H9 (cell line): ENCODE data around the gene RALGAPA2. TPM values are rescaled to one million over a fixed set of nuclear protein-coding genes. Genes with fewer than 3 reads are reported as not detected.

ENCODE experiments used
- DNase-seq: peaks from one replicate; pipeline ENCODE4 v3.0.0-alpha.2; 2017
- H2AFZ ChIP-seq: one replicate; pipeline ENCODE4 v1.6.1; 2013; ENCODE audit warnings: mild to moderate bottlenecking, low read length, control low read depth, moderate library complexity
- H2AK5ac ChIP-seq: 2 replicates; pipeline ENCODE4 v1.6.1; 2013; ENCODE audit warnings: low read length, control low read depth, mixed read lengths; ENCODE audit not compliant: insufficient read length
- H2BK120ac ChIP-seq: one replicate; pipeline ENCODE4 v1.6.1; 2013; ENCODE audit warnings: low read depth, mild to moderate bottlenecking, low read length, control low read depth, inconsistent platforms; ENCODE audit not compliant: poor library complexity, severe bottlenecking
- H2BK12ac ChIP-seq: 2 replicates; pipeline ENCODE4 v1.6.1; 2013; ENCODE audit warnings: low read length, control low read depth, mixed read lengths, low read depth; ENCODE audit not compliant: insufficient read length
- H2BK15ac ChIP-seq: 2 replicates; pipeline ENCODE4 v1.6.1; 2013; ENCODE audit warnings: low read depth, low read length, control low read depth
- H2BK20ac ChIP-seq: one replicate; pipeline ENCODE4 v1.6.1; 2013; ENCODE audit warnings: low read depth, mild to moderate bottlenecking, low read length, control low read depth, inconsistent platforms; ENCODE audit not compliant: poor library complexity, severe bottlenecking
- H2BK5ac ChIP-seq: 2 replicates; pipeline ENCODE4 v1.6.1; 2013; ENCODE audit warnings: low read length, control low read depth, mixed read lengths; ENCODE audit not compliant: insufficient read length
- H3K14ac ChIP-seq: 2 replicates; pipeline ENCODE4 v1.6.1; 2013; ENCODE audit warnings: low read length, control low read depth; ENCODE audit not compliant: insufficient read depth
- H3K18ac ChIP-seq: 2 replicates; pipeline ENCODE4 v1.6.1; 2013; ENCODE audit warnings: low read depth, mild to moderate bottlenecking, mixed read lengths, low read length, control low read depth; ENCODE audit not compliant: insufficient read length
- H3K23ac ChIP-seq: 2 replicates; pipeline ENCODE4 v1.6.1; 2013; ENCODE audit warnings: low read length, control low read depth, mixed read lengths, low read depth; ENCODE audit not compliant: insufficient read length
- H3K23me2 ChIP-seq: 2 replicates; pipeline ENCODE4 v1.6.1; 2013; ENCODE audit warnings: low read depth, mild to moderate bottlenecking, mixed read lengths, low read length, control low read depth; ENCODE audit not compliant: insufficient read length, poor library complexity, severe bottlenecking
- H3K27ac ChIP-seq: 2 replicates; pipeline ENCODE4 v1.5.1; 2013; ENCODE audit warnings: low read length, control low read depth, mixed read lengths, low read depth; ENCODE audit not compliant: insufficient read length
- H3K27me3 ChIP-seq: 2 replicates; pipeline ENCODE4 v1.6.1; 2013; ENCODE audit warnings: low read length, control low read depth, inconsistent platforms; ENCODE audit not compliant: insufficient read depth
- H3K4ac ChIP-seq: 2 replicates; pipeline ENCODE4 v1.6.1; 2013; ENCODE audit warnings: low read depth, mild to moderate bottlenecking, control low read depth, inconsistent platforms, low read length, moderate library complexity
- H3K4me1 ChIP-seq: 2 replicates; pipeline ENCODE4 v1.6.1; 2013; ENCODE audit warnings: low read length, control low read depth, inconsistent platforms; ENCODE audit not compliant: insufficient read depth
- H3K4me2 ChIP-seq: 2 replicates; pipeline ENCODE4 v1.6.1; 2013; ENCODE audit warnings: low read length, control low read depth, mixed read lengths; ENCODE audit not compliant: insufficient read length, insufficient read depth
- H3K56ac ChIP-seq: 2 replicates; pipeline ENCODE4 v1.6.1; 2013; ENCODE audit warnings: low read depth, mild to moderate bottlenecking, mixed read lengths, low read length, control low read depth; ENCODE audit not compliant: insufficient read length
- H3K79me1 ChIP-seq: 2 replicates; pipeline ENCODE4 v1.6.1; 2013; ENCODE audit warnings: low read depth, mild to moderate bottlenecking, moderate library complexity, low read length, control low read depth, inconsistent platforms; ENCODE audit not compliant: insufficient read depth, poor library complexity, severe bottlenecking
- H3K79me2 ChIP-seq: 2 replicates; pipeline ENCODE4 v1.6.1; 2013; ENCODE audit warnings: low read length, control low read depth, inconsistent platforms; ENCODE audit not compliant: insufficient read depth
- H3K9ac ChIP-seq: 2 replicates; pipeline ENCODE4 v1.6.1; 2013; ENCODE audit warnings: low read length, control low read depth, mixed read lengths; ENCODE audit not compliant: insufficient read length; ENCODE audit errors: extremely low read depth
- H3K9me3 ChIP-seq: one replicate; pipeline ENCODE4 v1.6.1; 2013; ENCODE audit warnings: low read depth, low read length, inconsistent platforms; ENCODE audit not compliant: control insufficient read depth
- H3T11ph ChIP-seq: one replicate; pipeline ENCODE4 v1.6.1; 2013; ENCODE audit warnings: mild to moderate bottlenecking, low read length, control low read depth, inconsistent platforms
- H4K20me1 ChIP-seq: one replicate; pipeline ENCODE4 v1.6.1; 2013; ENCODE audit not compliant: control insufficient read depth, insufficient read length, insufficient read depth
- H4K5ac ChIP-seq: 2 replicates; pipeline ENCODE4 v1.6.1; 2013; ENCODE audit warnings: low read depth, mild to moderate bottlenecking, mixed read lengths, low read length, control low read depth; ENCODE audit not compliant: insufficient read length
- H4K8ac ChIP-seq: replicated peaks from 2 replicates; pipeline ENCODE4 v1.6.1; 2013; ENCODE audit warnings: low read length, control low read depth, mixed read lengths, low read depth; ENCODE audit not compliant: insufficient read length
- H4K91ac ChIP-seq: 2 replicates; pipeline ENCODE4 v1.6.1; 2013; ENCODE audit warnings: low read depth, mild to moderate bottlenecking, moderate library complexity, mixed read lengths, low read length, control low read depth; ENCODE audit not compliant: insufficient read length
- H3K27ac Mint-ChIP-seq, 3 experiments: 2 replicates in 2 of 3; 3 replicates in 1 of 3; pipeline ENCODE4 v1.8.0; 2020 to 2021; ENCODE audit warnings: mixed read lengths in 3 of 3, mild to moderate bottlenecking in 1 of 3, moderate library complexity in 1 of 3
- H3K27me3 Mint-ChIP-seq: 2 replicates; pipeline ENCODE4 v1.8.0; 2021; ENCODE audit warnings: low read depth, mild to moderate bottlenecking, moderate library complexity, mixed read lengths
- H3K36me3 Mint-ChIP-seq, 3 experiments: 2 replicates in 2 of 3; 3 replicates in 1 of 3; pipeline ENCODE4 v1.8.0; 2020 to 2021; ENCODE audit warnings: low read depth in 3 of 3, mixed read lengths in 3 of 3; ENCODE audit not compliant: insufficient read depth in 1 of 3
- H3K4me1 Mint-ChIP-seq, 2 experiments: 2 replicates each; pipeline ENCODE4 v1.8.0; 2020; ENCODE audit warnings: mixed read lengths in 2 of 2
- H3K4me3 Mint-ChIP-seq, 2 experiments: 2 replicates in 1 of 2; 3 replicates in 1 of 2; pipeline ENCODE4 v1.8.0; 2020 to 2021; ENCODE audit warnings: mild to moderate bottlenecking in 2 of 2, mixed read lengths in 2 of 2, moderate library complexity in 1 of 2
- H3K9me3 Mint-ChIP-seq, 2 experiments: 2 replicates in 1 of 2; 3 replicates in 1 of 2; pipeline ENCODE4 v1.8.0; 2020; ENCODE audit warnings: mild to moderate bottlenecking in 2 of 2, mixed read lengths in 2 of 2, moderate library complexity in 1 of 2
- CTCF ChIP-seq: fragments of 200-600 bp; sonication (generic); conservative IDR thresholded peaks from 3 replicates; pipeline ENCODE4 v1.8.0; 2021; ENCODE audit warnings: antibody characterized with exemption, mild to moderate bottlenecking
- WGBS: extraction: QIAGEN DNeasy Blood & Tissue Kit; methylation state at CpG from one replicate; pipeline ENCODE4 v1.1.7; 2013; ENCODE audit warnings: missing lambda C conversion rate, low lambda C conversion rate, mixed read lengths; ENCODE audit not compliant: insufficient read length; ENCODE audit errors: extremely low coverage; 5-methylcytosine and 5-hydroxymethylcytosine counted together
- total RNA-seq: library from RNA; stranded (reverse); gene quantifications from 2 replicates; pipeline ENCODE4 v1.2.1, GENCODE V29; 2021

RALGAPA2 gene
- total RNA-seq, 1 experiment from 2014 or later = 16.6 TPM

- H3K4me1 Mint-ChIP-seq = peaks cover 7 to 8% of the 10 kb centered on the region in 2 experiments; a peak in 2 of 4 replicates
- no peak overlapping the region for H4K8ac ChIP-seq
- H3K9me3 Mint-ChIP-seq = no peaks in the 10 kb centered on the region
- H2AK5ac ChIP-seq = no peak overlapping the region
- peak overlapping the region in 1 of 3 experiments; percentile 29; a peak in 1 of 7 replicates for H3K27ac Mint-ChIP-seq
- H3K27me3 Mint-ChIP-seq = no peaks in the 10 kb centered on the region; the same call in 1 of the 2 replicates
- H3K36me3 Mint-ChIP-seq = peaks cover 0 to 3% (median 2%) of the 10 kb centered on the region in 3 experiments; a peak in 3 of 7 replicates
- H3K79me1 ChIP-seq = no peaks in the 10 kb centered on the region
- H2BK20ac ChIP-seq = no peak overlapping the region
- no peaks in the 10 kb centered on the region for H3K27me3 ChIP-seq
- no peak overlapping the region for H3K9ac ChIP-seq
- no peak overlapping the region for H3K27ac ChIP-seq
- WGBS = no CpG with 5 or more reads among the region's 7 CpGs
- no peak overlapping the region for H3T11ph ChIP-seq
- TF ChIP-seq CTCF = no peak
- H4K5ac ChIP-seq = no peak overlapping the region
- no peak overlapping the region for H2BK120ac ChIP-seq
- H3K14ac ChIP-seq = no peak overlapping the region
- H3K23me2 ChIP-seq = no peaks in the 10 kb centered on the region
- H4K20me1 ChIP-seq = no peaks in the 10 kb centered on the region
- H3K23ac ChIP-seq = no peak overlapping the region
- H4K91ac ChIP-seq = no peak overlapping the region
- H3K79me2 ChIP-seq = no peaks in the 10 kb centered on the region
- H3K4ac ChIP-seq = no peak overlapping the region
- no peak overlapping the region for H2AFZ ChIP-seq
- H3K56ac ChIP-seq = no peak overlapping the region
- no peak for DNase-seq
- H3K4me2 ChIP-seq = no peak overlapping the region
- H3K4me3 Mint-ChIP-seq = no peak overlapping the region
- H3K18ac ChIP-seq = no peak overlapping the region
- peaks cover 2% of the 10 kb centered on the region; the same call in 1 of the 2 replicates for H3K4me1 ChIP-seq
- no peaks in the 10 kb centered on the region for H3K9me3 ChIP-seq
- no peak overlapping the region for H2BK5ac ChIP-seq
- H2BK15ac ChIP-seq = no peak overlapping the region
- H2BK12ac ChIP-seq = no peak overlapping the region
Observed at GRCh38 chr20:20530428-20531151, 181.9 kb downstream of the RALGAPA2 start.
